Suprapubic skin (tissue), 4 donors: ENCODE data around the gene SLITRK1. TPM values are rescaled to one million over a fixed set of nuclear protein-coding genes. Genes with fewer than 3 reads are reported as not detected.

Experiments
- DNase-seq, 2 donors: peaks; one replicate each; pipeline ENCODE4 v3.0.0-alpha.2; 2019; ENCODE audit warnings: low spot score in 2 of 2
- H3K27ac ChIP-seq: fragments of 200-600 bp; sonication (generic); one replicate; pipeline ENCODE4 v1.5.1; 2019
- H3K27me3 ChIP-seq: fragments of 200-600 bp; sonication (generic); one replicate; pipeline ENCODE4 v1.5.1; 2019
- H3K36me3 ChIP-seq: fragments of 200-600 bp; sonication (generic); one replicate; pipeline ENCODE4 v1.5.1; 2019
- H3K4me1 ChIP-seq: fragments of 200-600 bp; sonication (generic); one replicate; pipeline ENCODE4 v1.5.1; 2019
- H3K4me3 ChIP-seq: fragments of 200-600 bp; sonication (generic); one replicate; pipeline ENCODE4 v1.5.1; 2019; ENCODE audit warnings: mild to moderate bottlenecking
- H3K9me3 ChIP-seq: fragments of 200-600 bp; sonication (generic); one replicate; pipeline ENCODE4 v1.5.1; 2019
- CTCF ChIP-seq, 2 donors: fragments of 200-600 bp in 1 of 2; fragments of 450-650 bp in 1 of 2; sonication (generic) in 1 of 2; IDR thresholded peaks; one replicate each; pipeline ENCODE4 v1.5.1; 2016 to 2019; ENCODE audit warnings: antibody characterized with exemption in 2 of 2, mild to moderate bottlenecking in 1 of 2, moderate library complexity in 1 of 2
- EP300 ChIP-seq: sonication (generic); formaldehyde crosslinking; IDR thresholded peaks from one replicate; pipeline ENCODE4 v1.6.1; 2017; ENCODE audit warnings: antibody characterized with exemption
- POLR2A ChIP-seq, 2 donors: fragments of 450-650 bp; IDR thresholded peaks; one replicate each; pipeline ENCODE4 v1.6.1; 2017; ENCODE audit warnings: antibody characterized with exemption in 2 of 2, mild to moderate bottlenecking in 2 of 2, moderate library complexity in 2 of 2
- POLR2AphosphoS5 ChIP-seq, 3 donors: sonication (generic); formaldehyde crosslinking; IDR thresholded peaks; one replicate each; pipeline ENCODE4 v1.6.1; 2017; ENCODE audit warnings: antibody characterized with exemption in 3 of 3
- WGBS: methylation state at CpG from one replicate; pipeline ENCODE4 v1.1.5; 2018; 5-methylcytosine and 5-hydroxymethylcytosine counted together
- total RNA-seq, 4 donors: library from RNA; depleted of rRNA; stranded (reverse); fragments of >200 nt; gene quantifications; one replicate each; pipeline ENCODE4 v1.1.0, GENCODE V29; 2016

Gene SLITRK1
- total RNA-seq, 4 donors from 2014 or later = not detected

GRCh38 chr13:83906240-83906820 lies 24.1 kb upstream of the SLITRK1 start:
- Histone ChIP-seq H3K36me3 (no peaks in the 10 kb centered on the region), H3K9me3 (no peaks in the 10 kb centered on the region), H3K27me3 (no peaks in the 10 kb centered on the region), H3K27ac (no peak overlapping the region), H3K4me1 (no peaks in the 10 kb centered on the region), H3K4me3 (no peak overlapping the region)
- 88% methylated on average over 17 of the region's 25 CpGs for WGBS
- DNase-seq = no peak
- TF ChIP-seq CTCF (IDR thresholded peaks at IDR 0.05) (no peak), POLR2A (IDR thresholded peaks at IDR 0.05) (no peak), POLR2AphosphoS5 (IDR thresholded peaks at IDR 0.05) (no peak), EP300 (no peak)

GRCh38 chr13:83905641-83906040 lies 23.4 kb upstream of the SLITRK1 start:
- DNase-seq = no peak
- no peaks in the 10 kb centered on the region for H3K36me3 ChIP-seq
- no peak for TF ChIP-seq POLR2A (IDR thresholded peaks at IDR 0.05)
- no peak for TF ChIP-seq CTCF (IDR thresholded peaks at IDR 0.05)
- TF ChIP-seq POLR2AphosphoS5 (IDR thresholded peaks at IDR 0.05) = no peak
- no peak for TF ChIP-seq EP300
- H3K4me3 ChIP-seq = no peak overlapping the region
- 79% methylated on average over 5 of the region's 5 CpGs for WGBS
- no peaks in the 10 kb centered on the region for H3K9me3 ChIP-seq
- no peaks in the 10 kb centered on the region for H3K27me3 ChIP-seq
- no peaks in the 10 kb centered on the region for H3K4me1 ChIP-seq
- no peak overlapping the region for H3K27ac ChIP-seq

- no peak for TF ChIP-seq POLR2AphosphoS5 (IDR thresholded peaks at IDR 0.05)
- TF ChIP-seq CTCF (IDR thresholded peaks at IDR 0.05) = no peak
- TF ChIP-seq POLR2A (IDR thresholded peaks at IDR 0.05) = no peak
- TF ChIP-seq EP300 = no peak
- H3K4me3 ChIP-seq = no peak overlapping the region
- H3K4me1 ChIP-seq = no peaks in the 10 kb centered on the region
- H3K27me3 ChIP-seq = no peaks in the 10 kb centered on the region
- H3K9me3 ChIP-seq = no peaks in the 10 kb centered on the region
- H3K27ac ChIP-seq = no peak overlapping the region
- H3K36me3 ChIP-seq = no peaks in the 10 kb centered on the region
- 71% methylated on average over 3 of the region's 3 CpGs for WGBS
- DNase-seq = no peak
Observed at GRCh38 chr13:83895994-83896580, 13.8 kb upstream of the SLITRK1 start.

- no peak for DNase-seq
- no peak overlapping the region for H3K27ac ChIP-seq
- 90% methylated on average over 3 of the region's 3 CpGs for WGBS
- no peaks in the 10 kb centered on the region for H3K9me3 ChIP-seq
- no peaks in the 10 kb centered on the region for H3K4me1 ChIP-seq
- H3K4me3 ChIP-seq = no peak overlapping the region
- no peaks in the 10 kb centered on the region for H3K27me3 ChIP-seq
- H3K36me3 ChIP-seq = no peaks in the 10 kb centered on the region
- TF ChIP-seq EP300 (no peak), POLR2A (IDR thresholded peaks at IDR 0.05) (no peak), CTCF (IDR thresholded peaks at IDR 0.05) (no peak), POLR2AphosphoS5 (IDR thresholded peaks at IDR 0.05) (no peak)
Observed at GRCh38 chr13:83890358-83890757, 8.1 kb upstream of the SLITRK1 start.

GRCh38 chr13:83884141-83884540 lies 1.9 kb upstream of the SLITRK1 start:
- no peak overlapping the region for H3K27ac ChIP-seq
- H3K9me3 ChIP-seq = no peaks in the 10 kb centered on the region
- no peak overlapping the region for H3K4me3 ChIP-seq
- no peak for DNase-seq
- H3K4me1 ChIP-seq = peaks cover 34% of the 10 kb centered on the region
- TF ChIP-seq POLR2AphosphoS5 (IDR thresholded peaks at IDR 0.05) (no peak), CTCF (IDR thresholded peaks at IDR 0.05) (no peak), EP300 (no peak), POLR2A (IDR thresholded peaks at IDR 0.05) (no peak)
- peaks cover 49% of the 10 kb centered on the region for H3K27me3 ChIP-seq
- H3K36me3 ChIP-seq = no peaks in the 10 kb centered on the region
